Fibroblast of the conjunctiva (primary cell): ENCODE results near the gene EIF2A.
"Not testable (repeated sequence)": the region's sequence is repeated elsewhere in the genome, so short reads cannot be mapped to it uniquely, and the experiment has no call there.

Source experiments
- DNase-seq: peaks from one replicate; pipeline ENCODE4 v3.0.0-alpha.2; 2010; ENCODE audit warnings: low read depth

EIF2A gene

GRCh38 chr3:150602426-150603152, 56.0 kb downstream of the EIF2A start:
- no peak for DNase-seq

- DNase-seq, result peak; percentile 98
Observed at GRCh38 chr3:150603153-150603979, 56.8 kb downstream of the EIF2A start, which contains the start of gene SELENOT. TSS of gene SELENOT (plus strand) at chr3:150603321. CDS start at chr3:150603363, 42 bp downstream.

- DNase-seq, result no peak
Observed at GRCh38 chr3:150603980-150604319, 57.4 kb downstream of the EIF2A start.

- no peak for DNase-seq
Observed at GRCh38 chr3:150605998-150606641, 59.5 kb downstream of the EIF2A start.

- no peak for DNase-seq
Observed at GRCh38 chr3:150607267-150608065, 60.9 kb downstream of the EIF2A start.

DNA sequence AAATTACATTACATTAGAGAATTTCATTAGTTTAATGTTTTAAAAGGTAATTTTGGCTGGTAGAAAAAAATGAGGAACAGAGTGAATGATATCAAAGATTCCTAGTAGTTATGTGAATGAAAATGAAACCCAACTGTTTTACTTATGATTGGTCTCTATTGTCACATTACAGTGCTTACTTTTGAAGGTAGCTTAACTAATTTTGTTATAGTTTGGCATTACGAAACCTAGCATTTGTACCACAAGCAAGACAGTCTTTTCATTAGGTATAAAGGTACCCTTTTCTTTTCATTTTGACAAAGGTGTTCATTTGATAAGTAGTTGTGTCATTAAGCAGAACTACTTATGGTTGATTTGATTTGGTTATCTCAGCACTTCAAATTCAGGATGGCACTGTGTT, 63.4 kb downstream of the EIF2A start:
- DNase-seq, result no peak

DNA sequence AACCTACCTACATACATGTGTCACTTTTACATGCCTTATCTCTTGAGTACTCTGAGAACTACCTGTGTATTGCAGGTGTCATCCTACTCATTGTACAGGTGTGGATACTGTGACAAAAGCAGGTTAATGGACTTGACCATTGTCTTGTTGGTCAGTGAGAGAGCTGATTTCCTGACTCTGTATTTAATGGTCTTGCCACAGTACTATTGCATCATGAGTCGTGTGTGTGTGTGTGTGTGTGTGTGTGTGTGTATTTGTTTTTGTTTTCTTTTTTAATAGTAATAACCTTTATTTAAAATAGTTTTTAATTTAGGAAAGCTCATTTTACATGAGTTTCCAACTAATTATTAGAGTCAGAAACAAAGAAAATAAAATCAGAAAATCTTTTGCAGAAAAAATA, 64.2 kb downstream of the EIF2A start:
- no peak for DNase-seq

DNA sequence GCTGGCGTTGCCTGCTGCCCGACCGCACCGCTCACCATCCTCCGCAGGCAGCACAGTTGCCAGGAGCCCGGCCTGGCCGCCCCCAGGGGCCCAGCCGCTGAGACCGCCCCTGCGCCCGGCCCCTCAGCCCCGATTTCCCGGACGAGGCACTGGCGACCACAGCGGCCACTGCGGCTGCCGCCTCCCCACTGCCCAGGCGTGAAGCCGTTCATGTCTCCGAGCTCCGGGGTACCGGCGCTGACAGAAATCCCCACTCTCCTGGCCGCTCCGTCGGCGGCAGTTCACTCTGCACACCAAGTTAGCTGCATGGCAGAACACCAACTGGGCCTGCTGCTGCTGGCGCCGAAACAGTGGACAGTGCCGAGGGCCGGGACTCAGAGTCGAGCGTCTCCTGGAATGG, 65.1 kb downstream of the EIF2A start:
- DNase-seq, result no peak

GRCh38 chr3:150612494-150612893, 65.9 kb downstream of the EIF2A start:
- DNase-seq, result no peak

DNA sequence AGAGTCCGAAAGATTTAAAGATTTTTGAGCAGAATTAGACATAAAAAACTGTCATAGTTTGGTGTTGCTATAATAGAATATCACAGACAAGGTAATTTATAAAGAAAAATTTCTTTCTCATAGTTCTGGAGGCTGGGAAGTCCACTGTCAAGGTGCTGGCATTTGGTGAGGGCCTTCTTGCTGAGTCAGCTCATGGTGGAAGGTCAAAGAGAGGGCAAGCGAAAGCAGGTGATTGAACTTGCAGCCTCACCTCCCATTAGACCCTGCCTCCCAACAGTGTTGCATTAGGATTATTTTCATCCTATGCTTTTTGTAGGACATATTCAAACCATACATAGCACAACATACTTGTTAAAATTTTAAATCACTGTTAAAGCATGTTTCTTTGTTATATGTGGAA, 66.4 kb downstream of the EIF2A start:
- DNase-seq, result no peak

DNA sequence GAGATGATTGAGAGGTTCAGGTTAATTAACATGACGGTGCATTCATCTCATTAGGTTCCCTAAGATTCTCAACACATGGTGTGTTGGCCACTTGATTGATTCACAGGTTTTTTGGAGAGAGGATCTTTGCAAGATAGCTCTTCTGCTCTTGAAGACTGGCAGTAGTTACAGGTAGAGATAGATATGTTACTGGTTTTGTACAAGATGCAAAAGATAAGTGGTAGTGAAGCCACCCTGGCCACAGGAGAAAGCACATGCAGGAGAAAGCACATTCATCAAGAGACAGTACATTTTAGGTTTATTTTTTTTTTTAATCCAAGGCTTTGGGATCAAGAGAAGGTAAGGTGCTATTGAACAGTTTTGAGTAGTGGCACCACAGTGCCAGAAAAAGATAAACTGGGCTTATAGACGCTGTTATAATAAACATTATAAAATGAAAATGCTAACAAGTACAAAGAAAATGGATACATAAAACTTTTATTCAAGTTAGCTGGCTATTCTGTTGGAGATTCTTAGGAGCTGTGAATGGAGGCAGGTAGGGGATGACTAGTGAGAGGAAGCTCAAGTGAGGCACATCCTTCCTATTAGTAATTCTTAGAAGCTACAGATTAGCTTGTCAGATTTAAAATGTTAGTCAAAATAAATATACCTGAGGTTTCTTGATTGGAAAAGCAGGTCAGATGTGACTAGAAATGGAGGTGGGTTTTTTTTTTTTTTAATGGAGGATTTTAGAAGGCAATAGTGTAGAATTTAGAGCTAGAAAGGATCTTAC, 67.3 kb downstream of the EIF2A start:
- DNase-seq, result no peak

GRCh38 chr3:150620002-150620689, 73.6 kb downstream of the EIF2A start:
- no peak for DNase-seq

- not testable (repeated sequence) for DNase-seq
Observed at GRCh38 chr3:150622955-150623354, 76.4 kb downstream of the EIF2A start.

- no peak for DNase-seq
Observed at GRCh38 chr3:150623945-150624344, 77.4 kb downstream of the EIF2A start.

GRCh38 chr3:150626148-150626930, 79.8 kb downstream of the EIF2A start:
- DNase-seq, result no peak

- peak; percentile 61 for DNase-seq
Observed at GRCh38 chr3:150627557-150627956, 81.0 kb downstream of the EIF2A start.

- DNase-seq, result no peak
Observed at GRCh38 chr3:150631515-150632221, 85.1 kb downstream of the EIF2A start.

- no peak for DNase-seq
Observed at GRCh38 chr3:150635076-150635475, 88.5 kb downstream of the EIF2A start.

DNA sequence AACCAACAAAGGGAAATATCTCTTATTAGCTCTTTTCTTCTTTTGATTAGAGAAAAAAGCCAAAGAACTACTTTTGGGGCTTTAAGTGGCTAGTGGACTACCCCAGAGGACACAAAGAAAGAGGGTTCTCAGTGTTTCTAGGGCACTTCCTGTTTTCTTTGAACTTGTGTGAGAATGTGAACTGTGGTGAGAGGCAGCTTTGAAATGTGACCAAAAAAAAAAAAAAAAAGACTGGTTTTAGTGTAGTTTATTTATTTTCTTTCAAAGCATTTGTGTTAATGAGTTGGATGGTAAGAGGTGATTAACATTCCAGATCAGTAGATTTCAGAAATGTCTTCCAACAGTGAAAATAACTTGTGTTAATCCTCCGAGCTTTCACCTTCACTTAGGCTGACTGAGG, 88.9 kb downstream of the EIF2A start:
- DNase-seq, result no peak
